PC-9 (cell line): ENCODE results near the gene TMEM88. TPM values are rescaled to one million over a fixed set of nuclear protein-coding genes. Genes with fewer than 3 reads are reported as not detected.
A peak's percentile ranks its signal among the peaks of the same experiment; 100 is the strongest.

Source experiments
- BruUV-seq: library from RNA; stranded (reverse); fragments of 400-500 nt; replicated peaks from 2 replicates; lab custom pipeline; 2021; lab: Mats Ljungman, UMichigan
- CTCF ChIA-PET: fragments of 300-600 bp; sonication (Branson Sonifier 250); formaldehyde crosslinking; loops from one replicate; lab custom pipeline; 2022; ENCODE audit warnings: antibody characterized with exemption; lab: Charles Lee
- POLR2A ChIA-PET: fragments of 300-600 bp; sonication (Branson Sonifier 250); formaldehyde crosslinking; loops from one replicate; lab custom pipeline; 2022; ENCODE audit warnings: antibody characterized with exemption; ENCODE audit not compliant: unreplicated experiment; lab: Charles Lee
- DNase-seq, 2 experiments: peaks; one replicate each; pipeline versions ENCODE4 v3.0.0 to v3.0.0-alpha.2; 2015 to 2022; ENCODE audit warnings: mixed read lengths in 1 of 2
- H2AFZ ChIP-seq: fragments of 200-600 bp; sonication (generic); 2 replicates; pipeline ENCODE4 v1.8.1; 2017; ENCODE audit warnings: antibody characterized with exemption
- H3F3A ChIP-seq: fragments of 200-600 bp; sonication (generic); 2 replicates; pipeline ENCODE4 v1.8.1; 2017; ENCODE audit warnings: antibody characterized with exemption, mild to moderate bottlenecking, low read depth; ENCODE audit not compliant: insufficient read depth
- H3K27ac ChIP-seq: fragments of 200-600 bp; sonication (generic); 2 replicates; pipeline ENCODE4 v1.6.1; 2016; ENCODE audit warnings: mixed run types
- H3K27me3 ChIP-seq: fragments of 200-600 bp; sonication (generic); 2 replicates; pipeline ENCODE4 v1.6.1; 2016; ENCODE audit warnings: low read depth, mixed run types; ENCODE audit not compliant: insufficient read depth
- H3K36me3 ChIP-seq: fragments of 200-600 bp; sonication (generic); 2 replicates; pipeline ENCODE4 v1.6.1; 2016; ENCODE audit warnings: low read depth, mixed run types
- H3K4me1 ChIP-seq: fragments of 200-600 bp; sonication (generic); replicated peaks from 2 replicates; pipeline ENCODE4 v1.6.1; 2016; ENCODE audit warnings: mixed run types; ENCODE audit not compliant: insufficient read depth
- H3K4me2 ChIP-seq: fragments of 200-600 bp; sonication (generic); 2 replicates; pipeline ENCODE4 v1.6.1; 2017; ENCODE audit warnings: mixed run types
- H3K4me3 ChIP-seq: fragments of 200-600 bp; sonication (generic); 2 replicates; pipeline ENCODE4 v1.6.1; 2016; ENCODE audit warnings: mixed run types
- H3K79me2 ChIP-seq: fragments of 200-600 bp; sonication (generic); 2 replicates; pipeline ENCODE4 v1.6.1; 2017; ENCODE audit warnings: low read depth, mixed run types
- H3K9me2 ChIP-seq: fragments of 200-600 bp; sonication (generic); 2 replicates; pipeline ENCODE4 v1.8.1; 2017; ENCODE audit warnings: mild to moderate bottlenecking; ENCODE audit not compliant: insufficient read depth
- H3K9me3 ChIP-seq: fragments of 200-600 bp; sonication (generic); 2 replicates; pipeline ENCODE4 v1.8.1; 2016; ENCODE audit warnings: low read depth; ENCODE audit not compliant: insufficient read depth
- H4K20me1 ChIP-seq: fragments of 200-600 bp; sonication (generic); 2 replicates; pipeline ENCODE4 v1.8.1; 2017; ENCODE audit not compliant: insufficient read depth
- CTCF ChIP-seq: fragments of 200-600 bp; sonication (generic); conservative IDR thresholded peaks from 2 replicates; pipeline ENCODE4 v1.6.1; 2017; ENCODE audit warnings: mixed run types, antibody characterized with exemption, mild to moderate bottlenecking, moderate library complexity
- EZH2 ChIP-seq: fragments of 200-600 bp; sonication (generic); IDR thresholded peaks from 2 replicates; pipeline ENCODE4 v1.8.0; 2017; ENCODE audit warnings: antibody characterized with exemption, low read depth
- intact Hi-C: fragments of 100-400 bp; cut with micrococcal nuclease; formaldehyde crosslinking; loops from one replicate; pipeline ENCODE4 v1.10.0; 2022; ENCODE audit not compliant: unreplicated experiment
- total RNA-seq: library from RNA; stranded (reverse); gene quantifications from 2 replicates; pipeline ENCODE4 v1.2.3, GENCODE V29; 2021

TMEM88 gene
- total RNA-seq, 1 experiment from 2014 or later = 3.1 TPM

- intact Hi-C loops = loop anchor here (10.0 kb wide), 1 partner anchor 269 kb away; the partner anchor contains the start of gene MPDU1
- no peak for DNase-seq
- Histone ChIP-seq H3F3A (peaks cover 11% of the 10 kb centered on the region), H3K79me2 (peaks cover 6% of the 10 kb centered on the region; the same call in 1 of the 2 replicates), H2AFZ (no peak overlapping the region), H3K9me3 (no peaks in the 10 kb centered on the region), H3K9me2 (no peaks in the 10 kb centered on the region), H3K4me1 (peaks cover 7% of the 10 kb centered on the region; the same call in 1 of the 2 replicates), H3K36me3 (no peaks in the 10 kb centered on the region), H3K4me3 (no peak overlapping the region), H3K27me3 (no peaks in the 10 kb centered on the region), H3K4me2 (no peak overlapping the region), H4K20me1 (no peaks in the 10 kb centered on the region), H3K27ac (no peak overlapping the region)
- BruUV-seq = no TSS peak
- TF ChIP-seq CTCF (no peak), EZH2 (no peak)
- CTCF ChIA-PET = interaction anchor here (0.7 kb wide), 1 partner anchor 60 kb away, joined by 10 read pairs; no protein-coding TSS in a partner anchor
- POLR2A ChIA-PET = no interaction called here
These were observed 1.2 kb upstream of the TMEM88 start for GRCh38 chr17:7853691-7854038.

- Histone ChIP-seq H3F3A (peaks cover 11% of the 10 kb centered on the region), H2AFZ (no peak overlapping the region), H3K4me3 (no peak overlapping the region), H3K9me2 (no peaks in the 10 kb centered on the region), H3K4me2 (no peak overlapping the region), H3K36me3 (no peaks in the 10 kb centered on the region), H4K20me1 (no peaks in the 10 kb centered on the region), H3K79me2 (peaks cover 11% of the 10 kb centered on the region), H3K9me3 (no peaks in the 10 kb centered on the region), H3K27ac (no peak overlapping the region), H3K27me3 (no peaks in the 10 kb centered on the region), H3K4me1 (peaks cover 12% of the 10 kb centered on the region)
- ChIA-PET CTCF (no interaction called here), POLR2A (no interaction called here)
- intact Hi-C loops = loop anchor here (10.0 kb wide), 1 partner anchor 269 kb away; the partner anchor contains the start of gene MPDU1
- no peak for DNase-seq
- TF ChIP-seq CTCF (no peak), EZH2 (no peak)
- no TSS peak for BruUV-seq
These were observed 638 bp upstream of the TMEM88 start for GRCh38 chr17:7854078-7854777.

GRCh38 chr17:7855660-7856010 lies 769 bp downstream of the TMEM88 start:
- peaks cover 13% of the 10 kb centered on the region for H3K4me1 ChIP-seq
- CTCF ChIA-PET = interaction anchor here (0.6 to 0.9 kb wide), 2 partner anchors 11 to 186 kb away, joined by 3 to 7 read pairs; no protein-coding TSS in a partner anchor

More at GRCh38 chr17:7855660-7856010, 769 bp downstream of the TMEM88 start:
- Histone ChIP-seq H3K9me3 (no peaks in the 10 kb centered on the region), H3K4me3 (peak overlapping the region; percentile 97), H3F3A (peaks cover 11% of the 10 kb centered on the region), H3K27ac (peak overlapping the region; percentile 79; the same call in 1 of the 2 replicates), H4K20me1 (no peaks in the 10 kb centered on the region), H2AFZ (no peak overlapping the region), H3K36me3 (no peaks in the 10 kb centered on the region), H3K27me3 (no peaks in the 10 kb centered on the region), H3K9me2 (no peaks in the 10 kb centered on the region), H3K4me2 (peak overlapping the region; percentile 97), H3K79me2 (peaks cover 18% of the 10 kb centered on the region)
- DNase-seq = no peak
- no TSS peak for BruUV-seq
- TF ChIP-seq CTCF = no peak
- TF ChIP-seq EZH2 = no peak
- POLR2A ChIA-PET = interaction anchor here (0.5 to 0.7 kb wide), 3 partner anchors 15 to 557 kb away, joined by 4 to 6 read pairs (median 5); no protein-coding TSS in a partner anchor
- intact Hi-C loops = loop anchor here (5.0 to 10.0 kb wide), 2 partner anchors 33 to 271 kb away; partner anchors contain the start of gene MPDU1
